Measurements from ENCODE around the gene FAM174C.

FAM174C gene

DNA sequence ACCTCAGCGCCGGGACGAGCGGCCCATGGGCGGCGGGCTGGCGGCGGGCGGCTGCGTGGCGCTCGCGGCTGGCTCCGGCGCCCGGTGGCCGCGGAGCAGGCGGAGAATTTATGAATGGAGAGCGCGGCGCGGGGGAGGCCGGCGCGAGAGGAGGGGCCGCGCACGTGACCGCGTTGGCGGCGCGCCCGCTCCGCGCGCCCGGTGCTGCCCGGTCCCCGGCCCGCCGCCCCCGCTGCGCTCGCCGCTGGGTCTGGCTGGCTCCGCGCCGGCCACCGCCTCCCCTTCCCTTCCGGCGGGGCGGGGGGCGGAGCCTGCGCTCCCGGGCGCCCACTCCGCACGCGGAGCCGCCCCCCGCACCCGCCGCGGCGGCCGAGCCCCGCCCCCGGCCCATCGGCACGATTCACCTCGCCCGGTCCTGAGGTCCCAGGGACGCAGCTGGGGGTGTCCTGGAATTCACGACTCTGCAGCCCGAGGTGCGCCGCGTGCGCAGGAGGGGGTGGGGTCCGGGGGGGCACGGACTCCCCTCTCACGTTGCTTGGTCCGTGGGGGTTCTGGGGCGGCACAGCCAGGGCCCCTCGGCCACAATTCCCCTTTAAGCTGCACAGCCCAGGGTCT, 37.5 kb upstream of the FAM174C start, which contains the start of gene CBARP:
Gene CBARP, minus strand, starts transcription at position 252 of the 615 bp plus-strand sequence. CDS start 1,905 bp downstream, outside the sequence.
- no peak for DNase-seq

DNA sequence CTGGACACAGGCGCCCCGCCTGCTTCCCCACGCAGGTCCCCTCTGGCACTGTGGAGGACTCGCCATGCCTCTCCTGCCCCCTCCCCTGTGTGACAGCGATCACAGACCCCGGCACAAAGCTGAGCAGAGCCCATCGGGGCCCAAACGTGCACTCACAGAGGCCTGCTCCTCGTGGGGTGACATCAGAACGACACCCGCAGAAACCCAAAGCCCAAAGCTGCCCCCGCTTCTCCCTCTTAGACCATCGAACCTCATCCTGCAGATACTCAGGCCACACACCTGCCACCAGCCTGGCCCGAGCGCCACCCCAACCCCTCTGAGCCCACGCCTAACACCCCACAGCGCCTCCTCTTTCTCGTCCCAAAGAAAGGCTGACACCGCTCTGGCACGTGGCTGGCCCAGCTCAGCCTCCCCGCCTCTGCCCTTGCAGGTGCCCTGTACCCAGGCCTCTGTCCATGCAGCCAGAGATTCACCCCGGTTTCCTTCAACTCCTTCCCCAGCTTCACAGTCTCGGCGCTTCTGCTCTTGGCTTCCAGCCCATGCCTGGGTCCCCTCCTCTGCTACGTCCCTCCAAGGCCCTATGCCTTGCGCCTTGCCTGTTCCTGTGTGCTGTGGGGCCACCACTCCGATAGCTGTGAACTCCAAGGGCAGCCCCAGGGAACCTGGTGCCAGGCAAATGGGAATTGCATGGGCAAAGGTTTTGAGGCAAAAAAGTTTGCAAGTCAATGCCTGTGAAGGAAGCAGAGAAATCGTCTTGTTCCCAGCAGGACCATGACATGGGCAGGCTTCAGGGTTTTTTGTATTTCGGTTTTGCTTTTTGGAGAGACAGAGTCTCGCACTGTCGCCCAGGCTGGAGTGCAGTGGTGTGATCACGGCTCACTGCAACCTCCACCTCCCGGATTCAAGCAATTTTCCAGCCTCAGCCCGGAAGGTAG, 36.7 kb upstream of the FAM174C start:
- no peak for DNase-seq

- DNase-seq = no peak
Observed at GRCh38 chr19:1239420-1239795, 35.9 kb upstream of the FAM174C start.

DNA sequence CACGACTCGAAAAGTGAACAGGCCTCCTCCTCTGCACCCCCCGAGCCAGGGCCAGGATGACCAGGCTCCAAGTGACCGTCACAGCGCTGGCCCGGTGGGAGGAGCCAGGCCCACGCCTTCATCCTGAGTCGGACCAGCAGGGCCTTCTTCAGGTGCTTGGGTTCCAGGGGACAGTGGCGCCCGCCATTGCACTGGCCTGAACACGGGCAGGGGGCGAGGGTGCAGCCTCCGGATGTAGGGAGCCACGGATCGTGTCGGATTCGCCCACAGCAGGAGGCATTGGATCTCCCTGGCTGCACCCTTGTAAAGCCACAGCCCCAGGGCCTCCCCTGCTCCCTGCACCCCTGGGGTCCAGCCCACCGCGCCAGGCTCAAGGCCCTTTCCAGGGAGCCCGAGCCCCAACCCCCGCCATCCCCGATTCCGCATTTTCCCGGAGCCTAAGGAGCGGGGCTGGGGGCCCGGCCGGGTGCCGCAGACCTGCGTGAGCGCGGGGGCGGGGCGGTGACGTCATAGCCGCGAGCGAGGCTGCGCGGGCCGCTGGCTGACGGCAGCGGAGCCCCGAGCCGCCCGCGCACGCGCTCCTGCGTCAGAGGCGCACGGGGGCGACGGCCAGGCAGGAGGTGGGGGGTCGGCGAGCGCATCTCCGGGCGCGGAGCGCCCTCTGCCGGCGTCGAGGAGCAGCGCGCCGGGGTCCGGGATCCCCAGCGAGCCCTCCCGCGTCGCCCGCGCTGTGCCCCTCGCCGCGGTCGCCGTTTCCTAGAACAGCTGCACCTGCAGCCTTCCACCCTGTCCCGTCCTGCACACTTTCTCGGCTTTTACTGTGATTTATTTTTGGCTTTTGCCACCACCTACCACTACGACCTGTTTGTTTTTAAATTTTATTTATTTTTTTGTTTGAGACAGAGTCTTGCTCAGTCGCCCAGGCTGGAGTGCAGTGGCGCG, 35.3 kb upstream of the FAM174C start:
- DNase-seq = peak; percentile 93

DNA sequence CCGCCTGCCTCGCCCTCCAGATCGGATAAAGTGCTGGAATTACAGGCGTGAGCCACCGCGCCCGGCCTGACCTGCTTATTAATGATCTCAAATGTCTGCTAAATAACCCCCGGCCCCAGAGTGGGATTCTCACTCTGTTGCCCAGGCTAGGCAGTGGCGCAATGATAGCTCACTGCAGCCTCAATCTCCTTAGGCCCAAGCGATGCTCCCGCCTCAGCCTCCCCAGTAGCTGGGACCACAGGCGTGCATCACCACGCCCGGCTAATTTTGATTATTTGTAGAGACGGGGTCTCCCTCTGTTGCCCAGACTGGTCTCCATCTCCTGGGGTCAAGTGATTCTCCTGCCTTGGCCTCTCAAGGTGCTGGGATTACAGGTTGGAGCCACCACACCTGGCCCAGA, 34.4 kb upstream of the FAM174C start:
- no peak for DNase-seq

GRCh38 chr19:1241417-1242095, 33.8 kb upstream of the FAM174C start, which contains the start of gene ATP5F1D:
Gene ATP5F1D (plus strand): TSS chr19:1241751. CDS start chr19:1241851, 100 bp downstream.
- peak; percentile 95 for DNase-seq

DNA sequence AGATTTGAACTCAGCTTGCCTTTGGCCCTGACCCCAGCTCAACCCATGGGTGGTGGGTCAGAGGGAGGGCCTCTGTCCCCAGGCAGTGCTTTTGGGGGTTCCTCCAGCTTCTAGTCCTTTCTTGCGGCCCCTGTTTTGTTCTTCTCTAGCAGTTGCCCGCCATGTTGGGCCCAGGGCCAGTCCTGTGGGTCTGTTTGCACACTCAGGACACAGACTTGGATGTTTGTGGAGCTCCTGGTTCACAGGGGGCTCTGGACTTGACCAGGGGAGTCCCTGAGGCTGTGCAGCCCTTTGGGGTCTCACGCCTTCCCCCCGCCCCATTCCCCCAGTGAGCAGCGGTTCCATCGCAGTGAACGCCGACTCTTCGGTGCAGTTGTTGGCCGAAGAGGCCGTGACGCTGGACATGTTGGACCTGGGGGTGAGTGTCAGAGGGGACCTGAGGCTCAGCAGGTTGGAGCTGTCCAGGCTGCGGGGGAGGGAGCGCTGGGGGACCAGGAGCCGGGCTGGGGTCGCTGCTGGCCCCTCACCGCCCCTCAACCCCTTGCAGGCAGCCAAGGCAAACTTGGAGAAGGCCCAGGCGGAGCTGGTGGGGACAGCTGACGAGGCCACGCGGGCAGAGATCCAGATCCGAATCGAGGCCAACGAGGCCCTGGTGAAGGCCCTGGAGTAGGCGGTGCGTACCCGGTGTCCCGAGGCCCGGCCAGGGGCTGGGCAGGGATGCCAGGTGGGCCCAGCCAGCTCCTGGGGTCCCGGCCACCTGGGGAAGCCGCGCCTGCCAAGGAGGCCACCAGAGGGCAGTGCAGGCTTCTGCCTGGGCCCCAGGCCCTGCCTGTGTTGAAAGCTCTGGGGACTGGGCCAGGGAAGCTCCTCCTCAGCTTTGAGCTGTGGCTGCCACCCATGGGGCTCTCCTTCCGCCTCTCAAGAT, 31.3 kb upstream of the FAM174C start:
- DNase-seq = peak; percentile 87

DNA sequence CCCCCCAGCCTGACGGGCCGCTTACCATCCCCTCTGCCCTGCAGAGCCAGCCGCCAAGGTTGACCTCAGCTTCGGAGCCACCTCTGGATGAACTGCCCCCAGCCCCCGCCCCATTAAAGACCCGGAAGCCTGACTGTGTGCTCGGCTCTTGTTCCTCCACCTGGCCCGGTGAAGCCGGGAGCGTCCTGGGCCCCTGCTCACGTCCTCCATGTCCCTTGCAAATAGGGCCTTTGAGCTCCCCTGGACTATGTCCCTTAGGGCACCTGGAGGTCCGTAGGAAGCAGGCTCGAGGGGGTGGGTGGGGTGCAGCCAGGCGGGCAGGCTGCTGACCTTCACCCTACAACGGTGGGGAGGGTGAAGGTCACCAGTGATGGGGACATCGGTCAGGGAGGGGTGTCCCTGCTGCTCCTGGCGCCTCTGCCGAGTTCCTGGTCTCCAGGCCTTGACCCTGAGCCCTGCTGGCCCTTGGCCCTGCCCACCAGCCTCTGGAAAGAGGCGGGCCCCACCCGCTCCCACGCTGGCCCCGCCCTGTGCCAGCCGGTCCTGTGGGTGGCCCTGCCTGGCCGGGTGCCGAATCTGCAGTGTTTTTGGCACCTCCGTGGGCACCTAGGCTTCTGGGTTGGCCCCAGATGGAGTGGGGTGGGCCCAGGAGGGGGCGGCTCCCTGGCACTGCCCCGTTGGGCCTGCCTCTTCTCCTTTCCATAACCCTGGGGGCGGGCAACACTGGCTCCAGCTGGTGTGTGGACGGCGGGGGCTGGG, 30.5 kb upstream of the FAM174C start:
- DNase-seq = no peak

DNA sequence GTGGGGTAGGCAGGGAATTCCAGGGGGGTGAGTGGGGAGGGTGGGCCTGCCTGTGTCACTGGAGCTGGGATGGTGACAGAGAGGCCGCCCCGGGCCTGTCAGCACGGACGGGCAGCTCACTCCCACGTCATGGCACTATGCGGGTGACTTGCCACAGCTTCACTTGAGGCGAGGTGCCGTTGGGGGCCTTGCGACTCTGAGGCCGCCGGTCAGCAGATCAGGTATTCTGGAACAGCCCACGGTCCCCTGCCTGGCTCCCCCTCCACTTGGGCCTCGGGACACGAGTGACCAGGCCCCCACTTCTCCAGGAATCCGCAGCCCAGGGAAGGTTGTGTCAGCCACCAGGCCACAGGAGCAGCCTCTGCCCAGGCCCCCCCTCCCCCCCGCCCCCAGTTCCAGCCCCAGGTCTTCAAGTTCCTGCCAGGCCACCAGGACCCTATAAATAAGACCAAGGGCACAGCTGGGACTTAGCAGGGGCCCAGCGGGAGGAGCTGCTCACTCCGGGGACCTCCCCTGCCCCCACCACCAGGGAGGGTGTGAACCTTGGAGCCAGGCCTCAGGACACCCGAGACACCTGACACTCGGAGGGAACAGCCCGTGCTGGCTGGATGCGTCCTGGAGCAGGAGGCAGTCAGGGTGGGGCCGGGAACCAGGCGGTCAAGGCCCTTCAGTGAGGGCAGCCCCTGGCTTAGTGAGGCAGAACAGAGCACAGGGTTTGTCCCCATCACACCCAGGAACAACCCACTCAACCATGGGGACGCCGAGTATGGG, 29.7 kb upstream of the FAM174C start:
- peak; percentile 78 for DNase-seq

- DNase-seq = peak; percentile 56
Observed at GRCh38 chr19:1246265-1247087, 28.9 kb upstream of the FAM174C start.

- peak; percentile 80 for DNase-seq
Observed at GRCh38 chr19:1247748-1248138, 27.6 kb upstream of the FAM174C start.

DNA sequence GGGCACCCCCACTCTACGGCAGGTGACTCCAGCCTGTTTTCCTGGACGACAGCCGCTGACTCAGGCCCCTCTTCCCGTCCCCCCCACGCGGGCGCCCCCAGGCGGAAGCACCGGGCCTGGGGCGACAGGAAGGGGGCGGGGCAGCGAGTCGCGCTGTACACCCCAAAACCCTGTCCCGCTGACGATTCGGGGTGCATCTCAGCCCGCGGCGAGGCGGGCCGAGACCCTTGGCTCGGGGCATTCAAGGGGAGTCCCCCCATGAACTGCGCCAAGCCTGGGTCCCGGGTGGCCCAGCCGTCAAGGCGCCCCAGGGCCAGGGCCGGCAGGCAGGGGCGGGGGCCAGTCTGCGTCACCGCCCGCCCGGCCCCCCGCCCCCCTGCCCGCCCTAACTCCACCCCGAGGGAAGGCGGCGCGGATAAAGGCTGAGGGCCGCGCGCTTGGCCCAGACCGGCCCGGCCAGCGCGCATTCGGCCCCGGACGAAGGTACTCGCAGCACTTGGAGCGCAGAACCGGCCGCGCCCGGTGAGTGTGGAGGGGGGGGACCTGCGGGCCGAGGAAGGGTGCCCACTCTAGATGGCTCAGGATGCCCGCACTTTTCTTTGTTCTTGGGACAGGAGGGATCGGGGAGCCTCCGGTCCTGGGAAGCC, 27.1 kb upstream of the FAM174C start, which contains the start of gene MIDN:
Gene MIDN, plus strand, starts transcription at position 445 of the 647 bp plus-strand sequence. CDS start 1,714 bp downstream, outside the sequence.
- no peak for DNase-seq

DNA sequence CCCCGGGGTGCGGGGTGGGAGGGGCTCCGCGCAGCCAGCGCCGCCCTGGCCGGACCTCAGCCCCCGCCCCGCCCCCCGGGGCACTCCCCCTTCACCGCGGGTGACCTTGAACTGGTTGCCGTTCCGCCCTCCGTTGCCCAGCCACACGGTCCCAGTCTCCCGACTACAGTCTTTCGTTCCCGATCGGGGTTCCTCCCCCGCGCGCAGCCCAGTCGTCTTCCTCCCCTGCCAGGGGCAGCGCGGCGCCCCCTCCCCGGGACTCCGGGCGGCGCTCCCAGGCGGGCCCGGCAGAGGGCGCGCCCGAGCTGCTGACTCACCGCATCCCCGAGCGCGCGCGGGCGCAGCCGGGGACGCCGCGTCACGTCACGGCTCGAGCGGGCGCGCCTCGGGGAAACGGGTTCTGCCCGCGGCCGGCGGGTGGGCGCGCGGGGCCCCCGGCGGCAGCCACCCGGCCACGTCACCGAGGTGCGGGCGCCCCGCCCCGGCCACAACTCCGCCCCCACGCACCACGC, 26.5 kb upstream of the FAM174C start:
- DNase-seq = peak; percentile 91

- peak; percentile 97 for DNase-seq
Observed at GRCh38 chr19:1249298-1249989, 25.9 kb upstream of the FAM174C start.

DNA sequence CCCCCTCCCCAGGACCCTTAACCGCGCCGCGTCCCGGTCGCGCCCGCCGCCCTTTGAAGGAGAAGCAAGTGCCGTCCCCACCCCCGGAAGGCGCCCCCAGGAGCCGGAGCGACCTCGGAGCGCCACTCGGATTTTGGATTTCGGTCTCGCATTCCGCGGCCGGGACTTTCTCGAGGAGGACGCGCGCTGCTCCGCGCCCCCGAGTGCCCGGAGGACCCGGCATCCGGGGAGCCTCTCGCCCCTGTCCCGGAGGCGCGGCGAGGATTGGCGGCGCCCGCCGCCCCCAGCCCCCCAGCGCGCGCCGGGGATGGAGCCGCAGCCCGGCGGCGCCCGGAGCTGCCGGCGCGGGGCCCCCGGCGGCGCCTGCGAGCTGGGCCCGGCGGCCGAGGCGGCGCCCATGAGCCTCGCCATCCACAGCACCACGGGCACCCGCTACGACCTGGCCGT, 25.3 kb upstream of the FAM174C start:
- no peak for DNase-seq

DNA sequence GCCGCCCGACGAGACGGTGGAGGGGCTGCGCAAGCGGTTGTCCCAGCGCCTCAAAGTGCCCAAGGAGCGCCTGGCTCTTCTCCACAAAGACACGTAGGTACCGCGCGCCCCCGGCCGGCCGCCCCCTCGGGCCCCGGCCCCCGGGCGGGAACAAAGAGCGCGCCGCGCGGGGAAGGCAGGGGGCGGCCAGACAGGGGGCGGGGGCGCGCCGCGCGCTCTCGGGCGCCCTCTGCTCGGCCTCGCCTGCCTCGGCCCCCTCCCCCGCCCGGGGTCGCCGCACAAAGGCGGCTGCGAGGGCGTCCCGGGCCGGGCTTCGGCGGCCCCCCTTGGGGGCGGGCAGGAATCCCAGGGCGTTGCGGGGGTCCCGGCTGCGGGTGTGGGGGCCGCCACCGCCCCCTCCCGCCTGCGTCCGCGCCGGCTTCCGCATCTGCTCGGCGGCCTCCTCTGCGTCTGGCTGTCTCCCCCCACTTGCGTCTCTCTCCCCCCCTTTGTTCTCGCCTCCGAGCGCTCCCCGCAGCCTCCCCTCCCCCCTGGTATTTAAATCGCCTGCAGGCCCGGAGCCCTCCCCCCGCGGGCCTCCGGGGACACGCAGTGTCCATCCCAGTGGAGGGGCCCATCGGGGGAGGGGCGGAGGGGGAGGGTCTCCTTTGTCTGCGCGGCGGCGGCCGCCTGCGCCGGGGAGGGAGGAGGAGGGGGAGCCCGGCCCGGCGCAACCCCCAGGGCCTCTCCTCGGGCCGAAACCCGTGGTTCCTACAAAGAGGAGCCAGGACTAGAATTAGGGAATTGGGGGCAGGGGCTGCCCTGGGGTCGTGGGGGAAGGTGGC, 24.7 kb upstream of the FAM174C start:
- DNase-seq = peak; percentile 72
